HG03066 (cell line): Measurements from ENCODE around the gene EIPR1.

ENCODE experiments used
- ATAC-seq: cut with Tn5 transposase; IDR thresholded peaks from one replicate; pipeline ENCODE4 v1.9.1; 2021; ENCODE audit warnings: low read depth; ENCODE audit not compliant: unreplicated experiment

EIPR1 gene

GRCh38 chr2:3256605-3257004, 121.0 kb downstream of the EIPR1 start:
- ATAC-seq, result no peak

- ATAC-seq, result no peak
Observed at GRCh38 chr2:3256157-3256556, 121.5 kb downstream of the EIPR1 start.

- peak; percentile 69 for ATAC-seq
Observed at GRCh38 chr2:3254442-3254941, 123.1 kb downstream of the EIPR1 start.

GRCh38 chr2:3253913-3254441, 123.6 kb downstream of the EIPR1 start:
- no peak for ATAC-seq

GRCh38 chr2:3251946-3252345, 125.7 kb downstream of the EIPR1 start:
- ATAC-seq, result no peak

- no peak for ATAC-seq
Observed at GRCh38 chr2:3249476-3249962, 128.1 kb downstream of the EIPR1 start.

GRCh38 chr2:3248754-3249475, 128.7 kb downstream of the EIPR1 start:
- no peak for ATAC-seq

- no peak for ATAC-seq
Observed at GRCh38 chr2:3246928-3247714, 130.5 kb downstream of the EIPR1 start.

- ATAC-seq, result no peak
Observed at GRCh38 chr2:3246406-3246805, 131.2 kb downstream of the EIPR1 start.

GRCh38 chr2:3244486-3244885, 133.1 kb downstream of the EIPR1 start:
- no peak for ATAC-seq

- ATAC-seq, result no peak
Observed at GRCh38 chr2:3243804-3244203, 133.8 kb downstream of the EIPR1 start.

- ATAC-seq, result peak; percentile 60
Observed at GRCh38 chr2:3242747-3243369, 134.8 kb downstream of the EIPR1 start.

GRCh38 chr2:3241971-3242746, 135.5 kb downstream of the EIPR1 start:
- no peak for ATAC-seq

- ATAC-seq, result peak; percentile 76
Observed at GRCh38 chr2:3238951-3239841, 138.4 kb downstream of the EIPR1 start.

- no peak for ATAC-seq
Observed at GRCh38 chr2:3236300-3237045, 141.1 kb downstream of the EIPR1 start.

- ATAC-seq, result no peak
Observed at GRCh38 chr2:3233877-3234276, 143.7 kb downstream of the EIPR1 start.

- ATAC-seq, result no peak
Observed at GRCh38 chr2:3229221-3229620, 148.4 kb downstream of the EIPR1 start.

GRCh38 chr2:3224681-3225080, 152.9 kb downstream of the EIPR1 start:
- ATAC-seq, result no peak
